ENCODE data around the gene LRRC14B. TPM values are rescaled to one million over a fixed set of nuclear protein-coding genes. Genes with fewer than 3 reads are reported as not detected.
"Not testable (repeated sequence)": the region's sequence is repeated elsewhere in the genome, so short reads cannot be mapped to it uniquely, and the experiment has no call there.

The LRRC14B gene
- total and polyA plus RNA-seq, 2 donors (not counting 1 experiment from before 2014, with no cell fraction given) = not detected

DNA sequence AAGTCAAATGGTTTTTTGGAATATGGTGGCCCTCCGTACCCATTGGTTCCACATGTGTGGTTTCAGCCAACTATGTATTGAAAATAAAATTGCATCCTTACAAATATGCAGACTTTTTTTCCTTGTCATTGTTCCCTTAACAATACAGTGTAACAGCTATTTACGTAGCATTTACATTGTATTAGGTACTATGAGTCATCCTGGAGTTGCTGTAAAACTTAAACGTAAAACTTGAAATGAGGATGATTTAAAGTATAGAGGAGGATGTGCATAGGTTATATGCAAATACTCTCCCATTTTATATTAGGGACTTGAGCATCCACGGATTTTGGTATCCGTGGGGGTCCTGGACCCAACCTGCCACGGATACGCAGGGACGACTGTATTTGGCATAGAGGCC lies 43.2 kb downstream of the LRRC14B start:
- DNase-seq (ENCODE audit: low read depth in 2 of 2) = no peak
- Histone ChIP-seq H3K4me3 (replicated peaks in 1 of 4; ENCODE audit: control extremely low read depth in 1 of 4, insufficient read depth in 1 of 4, low read depth in 3 of 4, low read length in 4 of 4) (no peak overlapping the region), H3K27me3 (ENCODE audit: control insufficient read depth, insufficient read depth, low read length) (no peaks in the 10 kb centered on the region), H4K20me1 (ENCODE audit: control insufficient read depth, extremely low read depth, insufficient read depth, low read length) (no peaks in the 10 kb centered on the region), H3K36me3 (ENCODE audit: control insufficient read depth, insufficient read depth, low read length) (peaks cover 10% of the 10 kb centered on the region), H3K79me2 (ENCODE audit: control insufficient read depth, insufficient read depth, low read length) (no peaks in the 10 kb centered on the region), H3K4me2 (ENCODE audit: extremely low read depth, insufficient read depth, low read length) (no peak overlapping the region), H2AFZ (ENCODE audit: low read length) (no peak overlapping the region), H3K9ac (ENCODE audit: insufficient read depth, low read length) (no peak overlapping the region), H3K27ac (ENCODE audit: insufficient read depth, low read length) (no peak overlapping the region), H3K9me3 (ENCODE audit: control insufficient read depth, insufficient read depth, low read depth, low read length) (no peaks in the 10 kb centered on the region), H3K4me1 (ENCODE audit: control insufficient read depth, extremely low read depth, insufficient read depth, low read length) (no peaks in the 10 kb centered on the region)
- TF ChIP-seq EZH2 (IDR thresholded peaks at IDR 0.05; ENCODE audit: low read length, missing control alignments) = no peak
- TF ChIP-seq, protein P1, sequence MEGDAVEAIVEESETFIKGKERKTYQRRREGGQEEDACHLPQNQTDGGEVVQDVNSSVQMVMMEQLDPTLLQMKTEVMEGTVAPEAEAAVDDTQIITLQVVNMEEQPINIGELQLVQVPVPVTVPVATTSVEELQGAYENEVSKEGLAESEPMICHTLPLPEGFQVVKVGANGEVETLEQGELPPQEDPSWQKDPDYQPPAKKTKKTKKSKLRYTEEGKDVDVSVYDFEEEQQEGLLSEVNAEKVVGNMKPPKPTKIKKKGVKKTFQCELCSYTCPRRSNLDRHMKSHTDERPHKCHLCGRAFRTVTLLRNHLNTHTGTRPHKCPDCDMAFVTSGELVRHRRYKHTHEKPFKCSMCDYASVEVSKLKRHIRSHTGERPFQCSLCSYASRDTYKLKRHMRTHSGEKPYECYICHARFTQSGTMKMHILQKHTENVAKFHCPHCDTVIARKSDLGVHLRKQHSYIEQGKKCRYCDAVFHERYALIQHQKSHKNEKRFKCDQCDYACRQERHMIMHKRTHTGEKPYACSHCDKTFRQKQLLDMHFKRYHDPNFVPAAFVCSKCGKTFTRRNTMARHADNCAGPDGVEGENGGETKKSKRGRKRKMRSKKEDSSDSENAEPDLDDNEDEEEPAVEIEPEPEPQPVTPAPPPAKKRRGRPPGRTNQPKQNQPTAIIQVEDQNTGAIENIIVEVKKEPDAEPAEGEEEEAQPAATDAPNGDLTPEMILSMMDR (conservative IDR thresholded peaks at IDR 0.05 in 1 of 2, IDR thresholded peaks at IDR 0.05 in 1 of 2; ENCODE audit: low read depth in 1 of 2, low read length in 2 of 2) = no peak

DNA sequence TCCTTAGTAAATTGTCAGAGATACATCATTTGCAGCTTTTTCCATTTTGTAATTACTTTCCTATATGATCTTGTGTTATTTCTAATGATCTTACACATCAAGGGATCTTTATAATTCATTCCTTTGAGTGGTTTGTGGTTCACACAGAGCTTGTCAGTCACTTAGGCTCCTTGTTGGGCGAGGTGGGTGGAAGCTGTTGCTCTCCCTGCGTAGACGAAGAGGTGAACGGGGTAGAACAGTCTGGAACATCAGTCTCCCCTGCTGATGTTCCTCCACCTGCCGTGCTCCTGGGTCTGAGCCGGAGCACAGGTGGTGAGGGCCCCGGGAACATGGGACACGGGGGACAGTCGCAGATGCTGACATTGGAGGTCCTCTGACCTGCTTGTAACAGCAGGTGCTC lies 44.2 kb downstream of the LRRC14B start:
- H3K27ac ChIP-seq (ENCODE audit: insufficient read depth, low read length); H3K4me1 ChIP-seq (ENCODE audit: control insufficient read depth, extremely low read depth, insufficient read depth, low read length); H2AFZ ChIP-seq (ENCODE audit: low read length); H3K79me2 ChIP-seq (ENCODE audit: control insufficient read depth, insufficient read depth, low read length); DNase-seq (ENCODE audit: low read depth in 2 of 2); H3K9ac ChIP-seq (ENCODE audit: insufficient read depth, low read length); H3K9me3 ChIP-seq (ENCODE audit: control insufficient read depth, insufficient read depth, low read depth, low read length); H3K4me3 ChIP-seq (replicated peaks in 1 of 4; ENCODE audit: control extremely low read depth in 1 of 4, insufficient read depth in 1 of 4, low read depth in 3 of 4, low read length in 4 of 4); H3K4me2 ChIP-seq (ENCODE audit: extremely low read depth, insufficient read depth, low read length); H3K27me3 ChIP-seq (ENCODE audit: control insufficient read depth, insufficient read depth, low read length); H4K20me1 ChIP-seq (ENCODE audit: control insufficient read depth, extremely low read depth, insufficient read depth, low read length): not testable (repeated sequence)
- H3K36me3 ChIP-seq (ENCODE audit: control insufficient read depth, insufficient read depth, low read length) = peaks cover 11% of the 10 kb centered on the region

DNA sequence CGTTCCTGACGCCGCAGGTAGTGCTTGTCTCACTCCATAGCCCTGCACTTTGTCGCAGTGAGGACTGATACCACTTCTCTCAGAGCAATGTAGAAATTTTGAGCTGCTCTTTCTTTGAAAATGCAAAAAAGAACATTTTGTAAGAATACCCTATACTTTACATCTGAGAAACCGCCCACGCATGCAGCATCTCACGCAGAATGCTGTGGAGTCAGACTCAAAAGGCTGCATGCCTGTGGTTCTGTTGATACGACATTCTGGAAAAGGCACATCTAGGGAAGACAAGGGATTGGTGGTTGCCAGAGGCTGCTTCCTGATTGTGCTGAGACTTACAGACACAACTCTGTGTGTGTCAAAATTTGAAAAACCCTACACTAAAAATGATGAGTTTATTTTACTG lies 46.6 kb downstream of the LRRC14B start:
- H2AFZ ChIP-seq (ENCODE audit: low read length); H3K9me3 ChIP-seq (ENCODE audit: control insufficient read depth, insufficient read depth, low read depth, low read length); H3K9ac ChIP-seq (ENCODE audit: insufficient read depth, low read length); H4K20me1 ChIP-seq (ENCODE audit: control insufficient read depth, extremely low read depth, insufficient read depth, low read length); H3K27me3 ChIP-seq (ENCODE audit: control insufficient read depth, insufficient read depth, low read length); H3K27ac ChIP-seq (ENCODE audit: insufficient read depth, low read length); H3K79me2 ChIP-seq (ENCODE audit: control insufficient read depth, insufficient read depth, low read length); H3K4me3 ChIP-seq (replicated peaks in 1 of 4; ENCODE audit: control extremely low read depth in 1 of 4, insufficient read depth in 1 of 4, low read depth in 3 of 4, low read length in 4 of 4); H3K4me2 ChIP-seq (ENCODE audit: extremely low read depth, insufficient read depth, low read length); H3K4me1 ChIP-seq (ENCODE audit: control insufficient read depth, extremely low read depth, insufficient read depth, low read length): not testable (repeated sequence)
- H3K36me3 ChIP-seq (ENCODE audit: control insufficient read depth, insufficient read depth, low read length) = peaks cover 22% of the 10 kb centered on the region
- peak in 1 of 2 donors; percentile 80 for DNase-seq (ENCODE audit: low read depth in 2 of 2)

DNA sequence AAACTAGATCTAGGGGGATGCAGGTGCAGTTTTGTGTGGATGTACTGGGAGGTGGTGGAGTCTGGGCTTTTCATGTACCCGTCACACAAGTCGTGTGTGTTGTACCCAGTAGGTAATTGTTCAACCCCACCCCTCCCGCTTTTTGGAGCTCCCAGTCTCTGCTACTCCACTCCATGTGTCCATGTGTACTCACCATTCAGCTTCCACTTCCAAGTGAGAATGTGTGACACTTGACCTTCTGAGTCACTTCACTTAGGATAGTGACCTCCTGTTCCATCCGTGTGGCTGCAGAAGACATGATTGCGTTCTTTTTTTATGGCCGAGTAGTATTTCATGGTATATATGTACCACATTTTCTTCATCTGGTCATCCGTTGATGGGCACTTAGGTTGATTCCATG lies 49.3 kb downstream of the LRRC14B start:
- not testable (repeated sequence) for H2AFZ ChIP-seq (ENCODE audit: low read length); H3K4me1 ChIP-seq (ENCODE audit: control insufficient read depth, extremely low read depth, insufficient read depth, low read length); H3K4me2 ChIP-seq (ENCODE audit: extremely low read depth, insufficient read depth, low read length); DNase-seq (ENCODE audit: low read depth in 2 of 2); H3K27ac ChIP-seq (ENCODE audit: insufficient read depth, low read length); H4K20me1 ChIP-seq (ENCODE audit: control insufficient read depth, extremely low read depth, insufficient read depth, low read length); H3K4me3 ChIP-seq (replicated peaks in 1 of 4; ENCODE audit: control extremely low read depth in 1 of 4, insufficient read depth in 1 of 4, low read depth in 3 of 4, low read length in 4 of 4); H3K27me3 ChIP-seq (ENCODE audit: control insufficient read depth, insufficient read depth, low read length); H3K9me3 ChIP-seq (ENCODE audit: control insufficient read depth, insufficient read depth, low read depth, low read length); H3K79me2 ChIP-seq (ENCODE audit: control insufficient read depth, insufficient read depth, low read length); H3K9ac ChIP-seq (ENCODE audit: insufficient read depth, low read length)
- H3K36me3 ChIP-seq (ENCODE audit: control insufficient read depth, insufficient read depth, low read length) = peaks cover 19% of the 10 kb centered on the region

DNA sequence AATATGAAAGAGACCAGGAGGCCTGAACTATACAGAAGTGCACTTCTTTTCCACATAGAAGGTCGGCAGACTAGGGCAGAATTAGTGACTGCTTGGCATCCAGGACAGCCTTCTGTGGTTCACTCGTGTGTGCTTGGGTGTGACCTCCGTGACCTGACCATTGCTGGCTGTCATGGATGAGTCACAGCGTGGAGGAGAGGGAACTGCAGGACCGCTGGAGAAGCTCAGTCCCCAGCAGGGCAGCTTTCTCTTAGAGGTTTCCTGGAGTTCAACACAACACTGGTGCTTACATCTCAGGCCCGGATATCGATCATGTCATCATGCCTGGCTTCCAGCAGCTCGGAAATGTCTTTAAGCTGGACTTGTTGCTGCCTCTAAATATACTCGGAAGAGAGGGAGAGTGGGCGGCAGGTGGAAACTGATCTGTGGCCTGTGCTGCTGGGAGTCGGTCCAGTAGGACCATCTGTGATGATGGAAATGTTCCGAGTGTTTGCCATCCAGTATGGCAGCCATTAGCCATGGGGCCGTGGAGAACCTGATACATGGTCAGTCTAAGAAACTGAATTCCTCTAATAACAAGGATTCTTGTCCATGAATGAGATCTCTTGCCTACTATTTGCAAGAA lies 49.9 kb downstream of the LRRC14B start:
- H4K20me1 ChIP-seq (ENCODE audit: control insufficient read depth, extremely low read depth, insufficient read depth, low read length); H3K9ac ChIP-seq (ENCODE audit: insufficient read depth, low read length); H3K79me2 ChIP-seq (ENCODE audit: control insufficient read depth, insufficient read depth, low read length); H3K27me3 ChIP-seq (ENCODE audit: control insufficient read depth, insufficient read depth, low read length); H3K9me3 ChIP-seq (ENCODE audit: control insufficient read depth, insufficient read depth, low read depth, low read length); H2AFZ ChIP-seq (ENCODE audit: low read length); H3K4me1 ChIP-seq (ENCODE audit: control insufficient read depth, extremely low read depth, insufficient read depth, low read length); H3K27ac ChIP-seq (ENCODE audit: insufficient read depth, low read length); H3K4me3 ChIP-seq (replicated peaks in 1 of 4; ENCODE audit: control extremely low read depth in 1 of 4, insufficient read depth in 1 of 4, low read depth in 3 of 4, low read length in 4 of 4); H3K4me2 ChIP-seq (ENCODE audit: extremely low read depth, insufficient read depth, low read length): not testable (repeated sequence)
- DNase-seq (ENCODE audit: low read depth in 2 of 2) = peak; percentile 4 to 10
- peaks cover 18% of the 10 kb centered on the region for H3K36me3 ChIP-seq (ENCODE audit: control insufficient read depth, insufficient read depth, low read length)

DNA sequence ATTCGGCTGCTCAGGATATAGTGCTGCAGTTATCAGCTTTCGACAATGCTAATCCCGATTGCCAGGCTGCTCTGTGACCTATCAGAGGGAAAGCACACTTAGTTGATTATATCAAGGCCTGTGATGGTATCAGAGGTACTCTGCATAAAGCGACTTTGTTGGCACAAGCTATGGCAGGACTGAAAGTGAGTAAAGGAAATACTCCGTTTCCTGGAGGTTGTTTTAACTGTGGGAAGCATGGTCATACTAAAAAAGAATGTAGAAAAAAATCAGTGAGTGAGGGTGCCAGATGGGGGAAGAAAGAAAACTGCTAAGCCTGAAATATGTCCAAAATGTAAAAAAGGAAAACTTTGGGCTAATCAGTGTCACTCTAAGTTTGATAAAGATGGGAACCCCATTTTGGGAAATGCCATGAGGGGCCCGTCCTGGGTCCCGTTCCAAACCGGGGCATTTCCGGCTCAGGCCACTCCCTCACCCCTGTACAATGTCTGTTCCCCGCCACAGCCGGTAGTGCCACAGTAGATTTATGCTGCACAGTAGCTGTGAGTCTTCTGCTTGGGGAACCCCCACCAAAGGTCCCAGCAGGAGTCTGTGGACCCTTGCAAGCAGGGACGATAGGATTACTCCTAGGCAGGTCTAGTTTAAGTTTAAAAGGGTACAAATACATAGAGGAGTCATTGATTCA lies 52.5 kb downstream of the LRRC14B start:
- H3K9me3 ChIP-seq (ENCODE audit: control insufficient read depth, insufficient read depth, low read depth, low read length); H3K4me1 ChIP-seq (ENCODE audit: control insufficient read depth, extremely low read depth, insufficient read depth, low read length); H4K20me1 ChIP-seq (ENCODE audit: control insufficient read depth, extremely low read depth, insufficient read depth, low read length); H3K27ac ChIP-seq (ENCODE audit: insufficient read depth, low read length); H2AFZ ChIP-seq (ENCODE audit: low read length); H3K4me3 ChIP-seq (replicated peaks in 1 of 4; ENCODE audit: control extremely low read depth in 1 of 4, insufficient read depth in 1 of 4, low read depth in 3 of 4, low read length in 4 of 4); H3K79me2 ChIP-seq (ENCODE audit: control insufficient read depth, insufficient read depth, low read length); H3K27me3 ChIP-seq (ENCODE audit: control insufficient read depth, insufficient read depth, low read length); H3K4me2 ChIP-seq (ENCODE audit: extremely low read depth, insufficient read depth, low read length); DNase-seq (ENCODE audit: low read depth in 2 of 2); H3K9ac ChIP-seq (ENCODE audit: insufficient read depth, low read length): not testable (repeated sequence)
- peaks cover 16% of the 10 kb centered on the region for H3K36me3 ChIP-seq (ENCODE audit: control insufficient read depth, insufficient read depth, low read length)
